Colonic mucosa (tissue), 4 donors: ENCODE results near the gene SSTR3. TPM values are rescaled to one million over a fixed set of nuclear protein-coding genes. Genes with fewer than 3 reads are reported as not detected.

Source experiments
- DNase-seq: peaks from one replicate; pipeline ENCODE4 v3.0.0-alpha.2; 2020
- H3K27ac ChIP-seq: fragments of 200-600 bp; one replicate; pipeline ENCODE4 v1.8.0; 2021
- H3K27me3 ChIP-seq: fragments of 200-600 bp; one replicate; pipeline ENCODE4 v1.8.0; 2021
- H3K36me3 ChIP-seq: fragments of 200-600 bp; one replicate; pipeline ENCODE4 v1.8.0; 2021
- H3K4me1 ChIP-seq: fragments of 200-600 bp; one replicate; pipeline ENCODE4 v1.8.0; 2021; ENCODE audit warnings: mild to moderate bottlenecking
- H3K4me3 ChIP-seq: fragments of 200-600 bp; one replicate; pipeline ENCODE4 v1.8.0; 2021
- H3K9ac ChIP-seq, 2 donors: one replicate each; pipeline ENCODE4 v1.7.0; 2013; ENCODE audit warnings: control low read depth in 2 of 2, low read depth in 2 of 2, low read length in 2 of 2
- H3K9me3 ChIP-seq: fragments of 200-600 bp; one replicate; pipeline ENCODE4 v1.8.0; 2021
- intact Hi-C: fragments of 100-400 bp; cut with DNase I; formaldehyde crosslinking; loops from one replicate; pipeline ENCODE4 v1.14.1; 2022
- total RNA-seq, 2 donors: library from RNA; stranded (reverse); fragmentation: NEBNext Ultra II Directional in 1 of 2; extraction: Animal tissue kit (Norgen Biotek cat#: 25700) in 1 of 2; gene quantifications; one replicate each; pipeline ENCODE4 v1.2.1, GENCODE V29; 2021
- TF ChIP-seq, protein P1 (sequence below): fragments of 200-600 bp; IDR thresholded peaks from one replicate; pipeline ENCODE4 v1.8.0; 2022; ENCODE audit warnings: antibody characterized with exemption, mild to moderate bottlenecking
- donor health status: healthy.
- donor health status: DM: no; HTN: no; CAD: no.
- donor health status: DM: no; HTN: no; CAD: no.

SSTR3 gene
- total RNA-seq, 2 donors from 2014 or later: 0.12 TPM; not detected in 1

DNA sequence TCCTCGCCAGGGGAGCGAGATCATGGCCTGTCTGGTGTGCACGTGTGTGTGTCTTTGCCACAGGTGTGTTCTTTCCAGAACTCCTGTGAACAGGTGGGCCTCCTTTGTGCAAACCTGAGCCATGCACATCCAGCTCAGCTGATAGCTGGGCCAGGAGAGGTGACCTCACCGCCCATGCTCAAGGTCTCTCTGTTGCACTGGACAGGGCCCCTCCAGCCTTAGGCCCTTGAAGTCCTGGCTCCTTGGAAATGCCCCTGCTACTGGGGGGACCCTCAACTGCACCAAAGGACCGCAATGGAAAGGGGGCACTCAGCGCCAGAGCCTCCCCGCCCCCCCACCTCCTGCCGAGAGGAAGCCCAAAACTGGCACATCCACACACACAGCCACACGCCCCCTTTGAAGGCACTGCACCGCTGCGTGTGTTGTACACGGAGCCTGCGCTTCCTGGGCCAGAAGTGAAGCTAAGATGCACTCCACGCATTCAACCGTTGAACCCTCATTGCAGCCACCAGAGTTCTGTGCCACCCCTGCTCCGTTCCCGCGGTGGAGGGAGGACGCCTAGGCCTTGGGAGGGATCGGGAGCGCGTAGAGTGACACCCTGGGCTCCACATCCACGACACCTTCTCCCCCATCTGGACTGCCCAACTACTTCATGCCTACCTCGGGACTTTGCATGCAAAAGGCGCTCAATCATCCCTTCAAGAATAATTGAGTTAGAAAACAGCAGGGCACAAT, 46.2 kb downstream of the SSTR3 start:
- peak overlapping the region; percentile 64 for H3K27ac ChIP-seq
- no peaks in the 10 kb centered on the region for H3K36me3 ChIP-seq
- no peaks in the 10 kb centered on the region for H3K9me3 ChIP-seq
- no peaks in the 10 kb centered on the region for H3K27me3 ChIP-seq
- intact Hi-C loops: loop anchor here (1.0 to 10.0 kb wide), 3 partner anchors 32 to 99 kb away; no protein-coding TSS in a partner anchor
- TF ChIP-seq, protein P1, sequence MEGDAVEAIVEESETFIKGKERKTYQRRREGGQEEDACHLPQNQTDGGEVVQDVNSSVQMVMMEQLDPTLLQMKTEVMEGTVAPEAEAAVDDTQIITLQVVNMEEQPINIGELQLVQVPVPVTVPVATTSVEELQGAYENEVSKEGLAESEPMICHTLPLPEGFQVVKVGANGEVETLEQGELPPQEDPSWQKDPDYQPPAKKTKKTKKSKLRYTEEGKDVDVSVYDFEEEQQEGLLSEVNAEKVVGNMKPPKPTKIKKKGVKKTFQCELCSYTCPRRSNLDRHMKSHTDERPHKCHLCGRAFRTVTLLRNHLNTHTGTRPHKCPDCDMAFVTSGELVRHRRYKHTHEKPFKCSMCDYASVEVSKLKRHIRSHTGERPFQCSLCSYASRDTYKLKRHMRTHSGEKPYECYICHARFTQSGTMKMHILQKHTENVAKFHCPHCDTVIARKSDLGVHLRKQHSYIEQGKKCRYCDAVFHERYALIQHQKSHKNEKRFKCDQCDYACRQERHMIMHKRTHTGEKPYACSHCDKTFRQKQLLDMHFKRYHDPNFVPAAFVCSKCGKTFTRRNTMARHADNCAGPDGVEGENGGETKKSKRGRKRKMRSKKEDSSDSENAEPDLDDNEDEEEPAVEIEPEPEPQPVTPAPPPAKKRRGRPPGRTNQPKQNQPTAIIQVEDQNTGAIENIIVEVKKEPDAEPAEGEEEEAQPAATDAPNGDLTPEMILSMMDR: no peak
- no peak for DNase-seq
- peaks cover 5% of the 10 kb centered on the region for H3K4me1 ChIP-seq
- no peak overlapping the region for H3K9ac ChIP-seq
- H3K4me3 ChIP-seq: no peak overlapping the region

DNA sequence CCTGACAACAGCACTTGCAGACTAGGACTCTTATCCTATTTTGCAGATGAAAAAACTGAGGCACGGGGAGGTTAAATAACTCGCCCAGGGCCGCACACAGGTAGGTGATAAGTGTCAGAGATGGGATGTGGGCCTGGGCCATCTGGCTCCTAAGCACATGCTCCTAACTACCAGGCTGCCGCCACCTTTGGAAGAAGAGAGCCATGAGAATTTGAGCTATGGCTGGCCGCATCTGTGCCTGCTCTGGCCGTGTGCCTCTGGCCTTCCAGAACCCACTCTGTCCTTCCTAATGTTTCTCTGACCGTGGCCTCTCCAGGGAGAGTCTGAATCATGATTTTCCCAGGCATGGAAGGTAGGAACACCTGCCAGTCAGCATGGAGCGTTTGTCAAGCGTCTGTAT, 47.2 kb downstream of the SSTR3 start:
- Histone ChIP-seq H3K9me3 (no peaks in the 10 kb centered on the region), H3K4me3 (no peak overlapping the region), H3K9ac (no peak overlapping the region), H3K27ac (no peak overlapping the region), H3K36me3 (no peaks in the 10 kb centered on the region), H3K27me3 (no peaks in the 10 kb centered on the region), H3K4me1 (peaks cover 5% of the 10 kb centered on the region)
- no peak for DNase-seq
- TF ChIP-seq, protein P1: no peak
- intact Hi-C loops: loop anchor here (5.0 to 10.0 kb wide), 2 partner anchors 88 to 100 kb away; no protein-coding TSS in a partner anchor

DNA sequence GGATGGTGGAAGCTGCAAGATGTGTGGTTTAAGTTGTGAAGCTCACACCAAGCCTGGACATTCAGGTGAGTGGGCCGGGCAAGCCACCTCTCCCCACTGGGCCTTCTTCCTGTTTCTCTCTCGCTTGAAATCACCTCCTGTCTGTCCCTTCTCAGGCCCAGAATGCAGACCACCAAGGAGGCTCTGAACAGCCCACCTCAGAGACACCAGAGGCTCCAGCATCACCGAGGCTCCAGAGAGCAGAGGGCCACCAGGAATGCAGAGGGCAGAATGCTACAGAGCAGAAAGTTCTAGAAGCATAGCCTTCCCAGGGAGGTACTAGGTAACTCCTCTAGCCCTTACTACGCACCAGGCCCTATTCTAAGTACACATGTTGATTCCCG, 47.8 kb downstream of the SSTR3 start:
- intact Hi-C loops: loop anchor here (10.0 kb wide), 1 partner anchor 100 kb away; no protein-coding TSS in a partner anchor
- no peak for DNase-seq
- Histone ChIP-seq H3K36me3 (no peaks in the 10 kb centered on the region), H3K4me1 (peaks cover 5% of the 10 kb centered on the region), H3K27ac (no peak overlapping the region), H3K4me3 (no peak overlapping the region), H3K9ac (peak overlapping the region in 1 of 2 donors; percentile 3), H3K9me3 (no peaks in the 10 kb centered on the region), H3K27me3 (no peaks in the 10 kb centered on the region)
- TF ChIP-seq, protein P1: no peak

DNA sequence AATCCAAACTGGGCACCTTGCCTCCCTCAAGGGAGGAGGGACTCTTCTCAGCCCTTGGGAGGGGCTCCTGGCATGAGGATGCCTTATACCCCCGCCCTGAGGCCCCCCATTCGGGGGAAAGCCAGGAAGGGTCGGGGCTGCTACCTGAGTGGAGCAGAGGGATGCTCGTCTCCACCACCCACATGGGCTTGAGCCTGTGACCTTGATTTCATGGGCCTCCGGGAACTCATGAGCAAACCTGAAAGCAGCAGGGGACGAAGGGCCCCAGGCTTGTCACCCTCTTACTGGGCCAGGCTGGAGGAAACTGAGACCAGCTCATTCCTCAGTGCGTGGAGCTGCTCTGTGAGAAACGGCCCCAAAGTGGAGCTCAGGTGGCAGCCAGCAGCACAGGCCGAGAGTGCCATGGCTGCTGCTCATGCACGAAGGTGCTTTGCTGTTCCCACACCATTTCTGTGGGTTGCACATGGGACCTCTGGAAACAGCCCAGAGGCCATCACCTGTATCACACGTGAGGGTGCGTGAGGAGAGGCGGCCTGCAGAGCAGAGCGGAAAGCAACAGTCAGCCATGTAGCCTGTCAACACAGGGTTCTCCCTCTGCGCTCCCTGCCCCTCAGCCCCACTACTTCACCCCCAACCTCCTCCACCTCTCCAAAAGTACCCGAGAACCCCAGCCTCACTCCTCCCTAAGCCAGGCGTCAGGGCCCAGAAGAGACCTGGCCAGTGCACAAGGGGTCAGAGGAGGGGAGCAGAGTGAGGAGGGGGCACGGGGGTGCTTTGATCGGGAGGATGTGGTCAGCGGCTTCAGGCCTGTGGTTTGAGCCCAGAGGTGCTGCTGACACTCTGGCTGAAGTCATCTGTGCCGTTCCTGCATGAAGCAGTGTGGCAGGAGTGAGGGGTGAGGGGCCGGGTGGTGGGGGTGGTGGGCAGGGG, 48.4 kb downstream of the SSTR3 start:
- intact Hi-C loops: loop anchor here (10.0 kb wide), 1 partner anchor 101 kb away; no protein-coding TSS in a partner anchor
- Histone ChIP-seq H3K4me1 (peaks cover 5% of the 10 kb centered on the region), H3K36me3 (no peaks in the 10 kb centered on the region), H3K4me3 (no peak overlapping the region), H3K27ac (no peak overlapping the region), H3K27me3 (no peaks in the 10 kb centered on the region), H3K9ac (no peak overlapping the region), H3K9me3 (no peaks in the 10 kb centered on the region)
- DNase-seq: no peak
- TF ChIP-seq, protein P1: no peak

DNA sequence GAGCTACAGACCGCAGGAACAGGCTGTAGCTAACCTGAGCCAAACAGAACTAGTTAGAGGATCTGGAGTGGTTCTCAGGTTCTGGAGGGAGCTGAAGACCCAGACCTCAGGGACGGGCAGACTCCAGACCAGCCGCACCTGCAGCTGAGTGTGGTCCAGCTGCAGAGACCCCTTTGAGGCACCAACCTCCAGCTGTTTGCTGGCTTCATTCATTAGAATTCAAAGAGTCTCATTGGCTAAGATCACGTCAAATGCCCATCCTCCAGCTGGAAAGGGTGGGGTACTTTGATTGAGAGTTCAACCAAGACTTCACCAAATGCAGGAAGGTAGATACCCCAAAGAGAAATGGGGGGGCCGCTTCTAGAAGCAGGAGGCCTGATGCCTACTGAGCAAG, 49.2 kb downstream of the SSTR3 start:
- no peak overlapping the region for H3K4me3 ChIP-seq
- H3K9ac ChIP-seq: no peak overlapping the region
- intact Hi-C loops: loop anchor here (10.0 kb wide), 1 partner anchor 102 kb away; no protein-coding TSS in a partner anchor
- no peaks in the 10 kb centered on the region for H3K27me3 ChIP-seq
- H3K36me3 ChIP-seq: no peaks in the 10 kb centered on the region
- H3K9me3 ChIP-seq: no peaks in the 10 kb centered on the region
- TF ChIP-seq, protein P1: no peak
- H3K4me1 ChIP-seq: peaks cover 5% of the 10 kb centered on the region
- peak overlapping the region; percentile 44 for H3K27ac ChIP-seq
- no peak for DNase-seq
